Measurements from ENCODE around the gene POLL.

Gene POLL

GRCh38 chr10:101563007-101563406, 25.1 kb downstream of the POLL start:
- H3K9me3 Mint-ChIP-seq: no peaks in the 10 kb centered on the region

GRCh38 chr10:101562231-101562630, 25.8 kb downstream of the POLL start:
- peaks cover 15% of the 10 kb centered on the region for H3K4me1 Mint-ChIP-seq
- no peak for DNase-seq
- no peaks in the 10 kb centered on the region for H3K9me3 Mint-ChIP-seq
- no peak overlapping the region for H3K4me3 Mint-ChIP-seq
- peaks cover 27% of the 10 kb centered on the region for H3K27me3 Mint-ChIP-seq
- ATAC-seq: no peak
- no peak overlapping the region for H3K27ac Mint-ChIP-seq
- no peaks in the 10 kb centered on the region for H3K36me3 Mint-ChIP-seq (ENCODE audit: low read depth)

More at GRCh38 chr10:101563007-101563406, 25.1 kb downstream of the POLL start:
- Mint-ChIP-seq H3K27ac (no peak overlapping the region), H3K4me1 (peaks cover 14% of the 10 kb centered on the region), H3K4me3 (no peak overlapping the region), H3K36me3 (ENCODE audit: low read depth) (no peaks in the 10 kb centered on the region), H3K27me3 (peaks cover 34% of the 10 kb centered on the region)
- DNase-seq (no peak), ATAC-seq (no peak)

- H3K9me3 Mint-ChIP-seq: no peaks in the 10 kb centered on the region
- no peak overlapping the region for H3K4me3 Mint-ChIP-seq
- H3K27ac Mint-ChIP-seq: no peak overlapping the region
- DNase-seq: no peak
- H3K4me1 Mint-ChIP-seq: peaks cover 8% of the 10 kb centered on the region
- peaks cover 20% of the 10 kb centered on the region for H3K27me3 Mint-ChIP-seq
- no peak for ATAC-seq
- H3K36me3 Mint-ChIP-seq (ENCODE audit: low read depth): no peaks in the 10 kb centered on the region
Measured at GRCh38 chr10:101561068-101561915, 26.8 kb downstream of the POLL start.

- H3K27me3 Mint-ChIP-seq: peaks cover 12% of the 10 kb centered on the region
- ATAC-seq (no peak), DNase-seq (no peak)
- peaks cover 6% of the 10 kb centered on the region for H3K4me1 Mint-ChIP-seq
- no peaks in the 10 kb centered on the region for H3K36me3 Mint-ChIP-seq (ENCODE audit: low read depth)
- H3K4me3 Mint-ChIP-seq: no peak overlapping the region
- H3K9me3 Mint-ChIP-seq: no peaks in the 10 kb centered on the region
- no peak overlapping the region for H3K27ac Mint-ChIP-seq
Measured at GRCh38 chr10:101560298-101561067, 27.6 kb downstream of the POLL start.

GRCh38 chr10:101559596-101560297, 28.3 kb downstream of the POLL start:
- Mint-ChIP-seq H3K4me1 (peaks cover 6% of the 10 kb centered on the region), H3K4me3 (no peak overlapping the region), H3K27ac (no peak overlapping the region), H3K36me3 (ENCODE audit: low read depth) (no peaks in the 10 kb centered on the region), H3K27me3 (peaks cover 6% of the 10 kb centered on the region), H3K9me3 (no peaks in the 10 kb centered on the region)
- ATAC-seq (no peak), DNase-seq (no peak)

GRCh38 chr10:101558671-101559595, 29.1 kb downstream of the POLL start:
- no peak overlapping the region for H3K4me3 Mint-ChIP-seq
- no peak overlapping the region for H3K27ac Mint-ChIP-seq

GRCh38 chr10:101558204-101558603, 29.9 kb downstream of the POLL start:
- DNase-seq: no peak
- Mint-ChIP-seq H3K36me3 (ENCODE audit: low read depth) (no peaks in the 10 kb centered on the region), H3K27me3 (no peaks in the 10 kb centered on the region), H3K4me3 (no peak overlapping the region), H3K9me3 (no peaks in the 10 kb centered on the region), H3K27ac (no peak overlapping the region), H3K4me1 (peaks cover 6% of the 10 kb centered on the region)
- ATAC-seq: no peak

More at GRCh38 chr10:101558671-101559595, 29.1 kb downstream of the POLL start:
- Mint-ChIP-seq H3K36me3 (ENCODE audit: low read depth) (no peaks in the 10 kb centered on the region), H3K27me3 (peaks cover 2% of the 10 kb centered on the region), H3K9me3 (no peaks in the 10 kb centered on the region), H3K4me1 (peaks cover 6% of the 10 kb centered on the region)
- DNase-seq (no peak), ATAC-seq (no peak)

- no peaks in the 10 kb centered on the region for H3K27me3 Mint-ChIP-seq
- no peak overlapping the region for H3K27ac Mint-ChIP-seq
- DNase-seq (no peak), ATAC-seq (no peak)
- H3K4me1 Mint-ChIP-seq: peaks cover 6% of the 10 kb centered on the region
- no peaks in the 10 kb centered on the region for H3K9me3 Mint-ChIP-seq
- no peak overlapping the region for H3K4me3 Mint-ChIP-seq
- peaks cover 1% of the 10 kb centered on the region for H3K36me3 Mint-ChIP-seq (ENCODE audit: low read depth)
Measured at GRCh38 chr10:101557541-101557940, 30.5 kb downstream of the POLL start.

- DNase-seq (no peak), ATAC-seq (no peak)
- no peak overlapping the region for H3K27ac Mint-ChIP-seq
- no peak overlapping the region for H3K4me3 Mint-ChIP-seq
- H3K36me3 Mint-ChIP-seq (ENCODE audit: low read depth): peaks cover 3% of the 10 kb centered on the region
- no peaks in the 10 kb centered on the region for H3K27me3 Mint-ChIP-seq
- no peaks in the 10 kb centered on the region for H3K9me3 Mint-ChIP-seq
- no peaks in the 10 kb centered on the region for H3K4me1 Mint-ChIP-seq
Measured at GRCh38 chr10:101552442-101552841, 35.6 kb downstream of the POLL start.

- Mint-ChIP-seq H3K27me3 (no peaks in the 10 kb centered on the region), H3K27ac (peak overlapping the region; percentile 5), H3K4me3 (no peak overlapping the region), H3K36me3 (ENCODE audit: low read depth) (peaks cover 3% of the 10 kb centered on the region), H3K4me1 (no peaks in the 10 kb centered on the region), H3K9me3 (no peaks in the 10 kb centered on the region)
- DNase-seq: no peak
- ATAC-seq: peak; percentile 68
Measured at GRCh38 chr10:101550965-101551364, 37.1 kb downstream of the POLL start.

- no peaks in the 10 kb centered on the region for H3K27me3 Mint-ChIP-seq
- H3K9me3 Mint-ChIP-seq: no peaks in the 10 kb centered on the region
- H3K4me3 Mint-ChIP-seq: no peak overlapping the region
- no peaks in the 10 kb centered on the region for H3K4me1 Mint-ChIP-seq
- no peak overlapping the region for H3K27ac Mint-ChIP-seq
- ATAC-seq: no peak
- H3K36me3 Mint-ChIP-seq (ENCODE audit: low read depth): peaks cover 1% of the 10 kb centered on the region
- no peak for DNase-seq
Measured at GRCh38 chr10:101545898-101546297, 42.2 kb downstream of the POLL start.

GRCh38 chr10:101538446-101538845, 49.6 kb downstream of the POLL start:
- no peak for ATAC-seq
- Mint-ChIP-seq H3K36me3 (ENCODE audit: low read depth) (peaks cover 7% of the 10 kb centered on the region), H3K27ac (no peak overlapping the region), H3K4me3 (no peak overlapping the region), H3K4me1 (no peaks in the 10 kb centered on the region), H3K27me3 (no peaks in the 10 kb centered on the region), H3K9me3 (no peaks in the 10 kb centered on the region)
- no peak for DNase-seq

GRCh38 chr10:101536800-101537199, 51.3 kb downstream of the POLL start:
- Mint-ChIP-seq H3K27me3 (no peaks in the 10 kb centered on the region), H3K27ac (no peak overlapping the region), H3K4me1 (no peaks in the 10 kb centered on the region), H3K9me3 (no peaks in the 10 kb centered on the region), H3K36me3 (ENCODE audit: low read depth) (peaks cover 6% of the 10 kb centered on the region), H3K4me3 (no peak overlapping the region)
- DNase-seq: no peak
- ATAC-seq: no peak

GRCh38 chr10:101535949-101536348, 52.1 kb downstream of the POLL start:
- DNase-seq (no peak), ATAC-seq (no peak)
- H3K27ac Mint-ChIP-seq: no peak overlapping the region
- H3K36me3 Mint-ChIP-seq (ENCODE audit: low read depth): peaks cover 6% of the 10 kb centered on the region
- H3K9me3 Mint-ChIP-seq: no peaks in the 10 kb centered on the region
- no peaks in the 10 kb centered on the region for H3K27me3 Mint-ChIP-seq
- no peak overlapping the region for H3K4me3 Mint-ChIP-seq
- no peaks in the 10 kb centered on the region for H3K4me1 Mint-ChIP-seq
